Measurements from ENCODE around the gene ILDR2.

Gene ILDR2

GRCh38 chr1:166920561-166921475, 54.5 kb downstream of the ILDR2 start:
- DNase-seq = peak; percentile 46

DNA sequence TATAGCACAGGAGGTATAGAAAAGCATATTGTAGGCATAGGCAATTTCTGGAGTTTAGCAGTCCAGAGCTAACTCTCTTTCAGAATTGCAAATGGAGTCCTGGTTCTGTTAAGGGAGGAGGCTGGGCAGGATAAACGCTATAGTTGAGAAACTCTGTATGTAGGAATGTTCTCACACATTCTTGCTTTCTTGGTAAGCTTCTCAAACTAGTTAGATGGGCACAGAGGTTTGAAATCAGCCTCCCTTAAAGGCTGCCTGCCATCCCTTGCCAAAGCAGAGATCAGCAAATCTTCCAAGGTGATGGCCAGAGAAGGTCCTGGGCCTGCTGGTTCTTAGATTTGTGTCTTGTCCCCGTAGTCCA, 56.4 kb downstream of the ILDR2 start:
- no peak for DNase-seq

DNA sequence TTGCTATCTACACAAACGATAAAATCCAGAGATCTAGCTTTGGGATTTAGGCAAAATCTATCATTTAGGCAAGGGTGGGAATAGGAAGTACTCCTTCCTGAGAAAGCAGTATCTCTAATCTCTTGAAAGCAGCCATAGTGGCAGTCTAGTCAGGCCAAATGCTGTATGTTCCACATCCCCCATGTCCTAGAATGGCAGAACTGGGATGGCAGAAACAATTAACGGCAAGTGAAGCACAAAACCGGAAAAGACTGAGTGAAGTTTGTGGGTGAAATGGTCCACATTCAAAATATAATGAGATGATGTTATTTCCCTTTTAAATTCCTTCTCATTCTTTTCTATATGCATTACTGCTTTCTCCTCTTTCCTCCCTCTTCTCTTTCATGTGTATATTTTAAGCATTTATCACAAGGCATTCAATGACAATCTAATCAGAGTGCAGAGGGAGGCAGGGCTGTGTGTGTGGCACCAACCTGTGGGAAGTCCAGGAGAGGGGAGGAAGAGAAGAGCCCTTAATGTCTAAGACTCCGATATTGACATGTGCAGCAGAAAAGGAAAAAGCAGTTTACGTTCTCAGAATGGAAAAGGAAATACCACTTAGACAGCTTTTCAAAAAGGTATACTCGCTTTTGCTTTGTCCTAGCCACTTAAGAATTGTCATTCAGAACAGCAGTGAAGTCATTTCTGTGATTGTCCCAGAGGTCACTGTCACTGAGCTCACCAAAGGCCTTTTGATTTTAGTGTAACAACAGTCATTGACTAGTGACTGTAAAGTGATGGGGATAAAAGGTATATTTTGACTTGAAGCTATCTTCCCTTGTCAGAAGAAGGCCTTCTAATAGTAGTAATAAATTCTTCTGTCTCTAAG, 57.0 kb downstream of the ILDR2 start:
- no peak for DNase-seq

- DNase-seq = no peak
Observed at GRCh38 chr1:166915941-166916340, 59.4 kb downstream of the ILDR2 start.

GRCh38 chr1:166915042-166915441, 60.3 kb downstream of the ILDR2 start:
- no peak for DNase-seq

GRCh38 chr1:166914111-166914510, 61.2 kb downstream of the ILDR2 start:
- DNase-seq = no peak

- DNase-seq = no peak
Observed at GRCh38 chr1:166911624-166912023, 63.7 kb downstream of the ILDR2 start.

GRCh38 chr1:166910396-166910994, 64.8 kb downstream of the ILDR2 start:
- DNase-seq = peak; percentile 80

DNA sequence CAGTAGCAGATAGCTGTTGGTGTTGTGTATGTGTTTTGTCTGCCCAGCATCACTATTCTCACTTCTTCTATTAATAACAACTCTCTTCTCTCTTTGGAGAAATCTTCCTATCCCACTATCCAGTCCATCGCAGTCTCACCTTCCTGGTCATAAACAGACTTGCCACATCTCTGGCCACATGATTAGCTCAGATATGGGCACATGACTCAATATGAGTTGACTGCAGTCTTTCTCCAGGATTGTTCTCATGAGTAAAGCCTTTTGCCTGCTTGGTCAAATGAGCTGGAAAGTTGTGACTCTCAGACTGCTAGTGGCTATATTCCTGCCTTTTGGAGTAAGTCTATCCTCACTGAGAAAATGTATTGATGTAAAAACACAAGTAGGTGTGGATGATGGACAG, 66.4 kb downstream of the ILDR2 start:
- DNase-seq = no peak

DNA sequence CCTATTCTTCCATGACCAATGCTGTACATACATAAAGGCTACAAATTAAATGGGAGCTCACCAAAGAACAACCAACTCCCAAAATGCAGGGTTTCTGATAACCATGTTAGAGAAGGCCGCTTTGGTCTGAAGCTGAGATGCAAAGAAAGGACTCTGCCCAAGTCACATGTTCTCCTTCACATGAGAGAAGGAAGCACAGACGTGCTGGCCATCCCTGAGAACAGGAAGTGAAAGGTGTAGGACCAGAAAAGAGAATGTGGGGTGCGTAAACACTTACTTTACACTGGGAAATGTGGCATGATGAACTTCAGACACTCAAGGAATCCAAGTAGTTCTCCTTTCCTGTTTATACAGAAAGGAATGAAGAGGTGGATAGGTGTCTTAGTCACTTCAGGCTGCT, 67.6 kb downstream of the ILDR2 start:
- DNase-seq = no peak

GRCh38 chr1:166907051-166907450, 68.3 kb downstream of the ILDR2 start:
- DNase-seq = no peak

GRCh38 chr1:166906647-166907046, 68.7 kb downstream of the ILDR2 start:
- DNase-seq = no peak

DNA sequence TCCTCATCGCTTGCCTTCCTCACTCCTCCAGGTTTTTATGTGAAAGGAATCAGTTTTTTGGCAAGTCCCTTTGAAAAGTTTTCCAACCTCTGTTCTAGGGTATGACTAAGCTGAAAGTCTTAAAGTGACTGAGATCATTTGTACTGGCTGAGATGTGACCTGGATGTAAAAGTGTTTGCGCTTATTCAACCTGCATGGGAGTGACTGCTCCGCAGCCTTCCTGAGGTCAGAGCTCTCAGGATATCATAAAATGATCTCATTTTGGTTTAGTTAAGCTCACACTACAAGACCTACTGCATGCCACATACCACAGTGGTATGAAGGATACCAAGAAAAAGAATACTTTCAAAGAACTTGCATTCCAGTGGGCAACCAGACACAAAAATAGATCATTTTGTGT, 69.4 kb downstream of the ILDR2 start:
- no peak for DNase-seq

DNA sequence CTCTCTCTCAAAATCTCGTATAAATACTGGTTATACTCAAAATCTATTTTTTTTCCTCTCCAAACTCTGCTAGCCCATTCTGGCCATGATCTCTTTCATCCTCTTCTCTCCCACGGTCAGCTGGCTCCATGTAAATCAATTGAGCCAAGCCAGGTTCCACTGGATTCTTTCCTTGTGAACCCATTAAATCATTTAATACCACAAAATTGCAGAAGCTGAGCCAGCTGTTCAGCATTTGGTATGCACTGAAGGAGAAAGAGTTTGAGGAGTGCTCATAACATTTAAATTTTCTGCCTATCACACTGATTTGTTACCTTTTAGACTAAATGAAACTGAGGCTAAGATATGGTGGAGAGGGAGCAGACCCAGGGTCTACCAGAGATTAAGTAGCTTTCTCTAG, 70.2 kb downstream of the ILDR2 start:
- no peak for DNase-seq

- no peak for DNase-seq
Observed at GRCh38 chr1:166903232-166903631, 72.1 kb downstream of the ILDR2 start.

DNA sequence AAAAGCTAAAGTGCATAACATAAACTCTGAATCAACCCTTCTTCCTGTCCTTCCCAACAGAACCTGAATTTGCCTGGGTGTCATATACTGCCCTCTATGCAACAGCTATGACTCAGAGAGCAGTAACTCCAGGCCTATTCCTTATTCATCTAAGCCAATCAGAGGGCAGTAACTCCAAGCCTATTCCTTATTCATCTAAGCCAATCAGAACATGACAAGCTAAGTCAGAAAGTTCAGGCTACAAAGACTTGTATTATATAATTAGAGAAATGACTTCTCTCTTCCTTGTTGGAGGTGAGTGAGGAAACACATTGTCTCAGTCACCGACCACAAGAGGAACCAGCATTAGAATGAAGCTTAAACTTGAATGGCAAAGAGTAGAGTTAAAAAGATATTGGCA, 73.1 kb downstream of the ILDR2 start:
- DNase-seq = no peak

DNA sequence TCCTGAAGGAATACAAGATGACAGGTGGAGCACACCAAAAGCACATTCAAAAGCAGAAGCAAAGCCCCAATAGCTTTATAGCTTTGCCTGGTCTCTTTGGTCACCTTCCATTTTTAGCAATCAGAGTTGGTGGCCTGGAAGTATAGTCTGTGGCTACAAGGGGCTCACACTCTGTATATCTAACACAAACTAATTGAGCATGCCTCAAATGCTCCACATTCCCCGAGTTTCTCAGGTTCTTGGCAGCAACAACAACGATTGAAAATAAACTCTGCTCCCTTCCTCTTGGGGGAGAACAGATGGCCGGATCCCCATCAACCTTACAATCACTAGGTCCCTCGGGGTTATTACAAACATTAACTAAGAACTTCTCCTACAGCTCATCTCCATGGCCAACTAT, 74.4 kb downstream of the ILDR2 start:
- DNase-seq = no peak

GRCh38 chr1:166899769-166900168, 75.6 kb downstream of the ILDR2 start:
- no peak for DNase-seq

GRCh38 chr1:166895766-166896165, 79.6 kb downstream of the ILDR2 start:
- no peak for DNase-seq

DNA sequence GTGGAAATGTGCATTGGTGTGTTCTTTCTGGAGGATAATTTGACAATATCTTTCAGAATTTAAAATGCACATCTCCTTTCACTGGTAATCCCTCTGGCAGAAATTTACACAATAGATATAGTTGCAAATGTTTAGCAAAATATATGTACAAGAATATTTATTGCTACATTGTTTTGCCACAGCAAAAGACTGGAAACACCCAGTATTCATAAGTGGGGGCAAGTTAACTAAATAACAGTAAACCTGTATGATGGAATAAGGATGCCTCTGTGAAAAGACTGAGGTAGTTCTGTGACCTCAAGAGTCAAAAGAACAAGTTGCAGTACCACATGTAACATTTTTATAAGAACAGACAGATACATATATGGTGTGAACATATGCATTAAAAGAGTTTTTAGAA, 85.6 kb downstream of the ILDR2 start:
- no peak for DNase-seq

DNA sequence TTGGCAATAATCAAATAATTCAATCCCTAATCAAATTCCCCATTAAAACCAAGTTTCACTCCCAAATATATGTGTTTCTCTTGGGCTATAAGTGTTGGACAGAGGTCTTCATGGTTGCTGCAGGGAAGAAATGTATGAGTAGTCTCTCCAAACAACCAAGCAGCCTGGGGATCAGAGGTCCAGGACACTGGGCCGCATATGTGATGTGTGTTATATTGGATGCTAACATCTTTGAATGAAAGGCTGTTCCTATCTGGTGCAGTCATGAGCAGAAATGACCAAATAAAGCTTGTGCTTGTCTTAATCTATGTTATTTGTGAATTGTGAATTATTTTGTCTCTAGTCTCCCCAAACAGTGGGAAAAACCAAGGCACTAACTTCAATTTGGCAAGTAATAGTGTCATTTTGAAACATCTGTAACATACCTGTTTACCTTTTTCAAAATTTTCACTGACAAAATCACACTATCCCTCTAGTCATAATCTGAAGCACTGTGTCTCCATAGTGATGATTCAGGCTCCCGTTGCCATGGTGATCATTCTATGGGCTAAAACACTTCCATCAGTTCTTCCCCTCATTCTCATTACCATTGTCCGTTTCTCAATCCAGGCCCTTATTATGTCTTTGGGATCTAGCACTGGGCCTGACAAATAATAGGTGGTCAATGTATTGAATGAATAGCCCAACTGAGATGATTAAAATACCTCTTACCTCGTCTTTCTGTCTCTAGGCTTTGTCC, 86.8 kb downstream of the ILDR2 start:
- DNase-seq = peak; percentile 33

DNA sequence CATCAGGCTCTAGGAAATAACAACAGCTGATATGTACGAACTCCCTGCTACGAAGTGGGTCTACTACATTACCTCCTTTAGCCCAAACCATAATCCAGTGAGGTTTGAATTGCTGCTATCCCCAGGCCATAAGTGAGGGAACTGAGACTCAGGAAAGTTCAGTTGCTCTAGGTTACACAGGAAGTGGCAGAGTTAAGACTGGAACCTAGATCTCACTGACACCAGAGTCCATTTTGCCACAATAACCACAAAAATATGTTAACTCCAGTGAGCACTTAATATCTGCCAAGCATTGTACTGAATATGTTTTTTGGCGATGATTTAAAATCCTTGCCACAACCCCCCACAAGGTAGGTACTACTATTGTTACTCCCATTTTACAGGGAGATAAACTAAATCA, 90.4 kb downstream of the ILDR2 start:
- no peak for DNase-seq

Measured in NCI-H2227 treated with DMSO at 0.1 percent for 48 hours (cell line).